ENCODE measurements around the gene IMMT. TPM values are rescaled to one million over a fixed set of nuclear protein-coding genes. Genes with fewer than 3 reads are reported as not detected.

Gene IMMT
- total and polyA plus RNA-seq, 10 donors, result 30.7 to 80.9 (median 66.1) TPM

DNA sequence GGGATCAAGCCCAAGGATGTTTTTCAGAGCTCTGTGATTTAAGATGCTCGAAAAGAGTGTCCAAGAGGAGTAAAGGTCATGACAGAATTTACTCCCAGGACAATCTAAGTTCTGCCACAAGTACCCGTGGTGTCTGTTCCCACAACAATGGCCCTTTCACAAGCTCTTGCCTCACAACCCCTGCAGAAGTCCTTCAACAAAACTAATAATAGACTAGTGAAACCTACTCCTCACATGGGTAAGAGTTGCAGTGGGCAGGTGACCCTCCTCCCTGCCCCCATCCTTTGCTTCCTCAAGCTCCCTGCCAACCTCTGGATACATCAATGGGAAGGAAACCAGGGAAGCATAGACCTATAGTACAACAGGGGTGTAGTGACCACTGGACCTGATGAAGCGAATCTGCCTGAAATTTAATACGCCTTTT, 54.3 kb downstream of the IMMT start:
- Histone ChIP-seq H3K9me3 (no peaks in the 10 kb centered on the region), H3K4me3 (no peak overlapping the region), H3K27ac (no peak overlapping the region), H3K4me1 (peaks cover 0 to 17% (median 0%) of the 10 kb centered on the region in 6 donors), H3K36me3 (peaks cover 7 to 100% (median 96%) of the 10 kb centered on the region in 6 donors), H3K27me3 (replicated peaks in 1 of 7) (no peaks in the 10 kb centered on the region)
- 80 to 85% (median 83%) methylated on average over 4 of the region's 4 CpGs for WGBS, 5 donors
- intact Hi-C loops (cut with DNase I; ENCODE audit: low total_unique reads), result no loop called here
- TF ChIP-seq POLR2A (IDR thresholded peaks at IDR 0.05) (no peak), POLR2AphosphoS5 (IDR thresholded peaks at IDR 0.05) (no peak)
- TF ChIP-seq, protein P1, sequence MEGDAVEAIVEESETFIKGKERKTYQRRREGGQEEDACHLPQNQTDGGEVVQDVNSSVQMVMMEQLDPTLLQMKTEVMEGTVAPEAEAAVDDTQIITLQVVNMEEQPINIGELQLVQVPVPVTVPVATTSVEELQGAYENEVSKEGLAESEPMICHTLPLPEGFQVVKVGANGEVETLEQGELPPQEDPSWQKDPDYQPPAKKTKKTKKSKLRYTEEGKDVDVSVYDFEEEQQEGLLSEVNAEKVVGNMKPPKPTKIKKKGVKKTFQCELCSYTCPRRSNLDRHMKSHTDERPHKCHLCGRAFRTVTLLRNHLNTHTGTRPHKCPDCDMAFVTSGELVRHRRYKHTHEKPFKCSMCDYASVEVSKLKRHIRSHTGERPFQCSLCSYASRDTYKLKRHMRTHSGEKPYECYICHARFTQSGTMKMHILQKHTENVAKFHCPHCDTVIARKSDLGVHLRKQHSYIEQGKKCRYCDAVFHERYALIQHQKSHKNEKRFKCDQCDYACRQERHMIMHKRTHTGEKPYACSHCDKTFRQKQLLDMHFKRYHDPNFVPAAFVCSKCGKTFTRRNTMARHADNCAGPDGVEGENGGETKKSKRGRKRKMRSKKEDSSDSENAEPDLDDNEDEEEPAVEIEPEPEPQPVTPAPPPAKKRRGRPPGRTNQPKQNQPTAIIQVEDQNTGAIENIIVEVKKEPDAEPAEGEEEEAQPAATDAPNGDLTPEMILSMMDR (IDR thresholded peaks at IDR 0.05 in 8 of 11, conservative IDR thresholded peaks at IDR 0.05 in 3 of 11), result no peak
- DNase-seq, result no peak

DNA sequence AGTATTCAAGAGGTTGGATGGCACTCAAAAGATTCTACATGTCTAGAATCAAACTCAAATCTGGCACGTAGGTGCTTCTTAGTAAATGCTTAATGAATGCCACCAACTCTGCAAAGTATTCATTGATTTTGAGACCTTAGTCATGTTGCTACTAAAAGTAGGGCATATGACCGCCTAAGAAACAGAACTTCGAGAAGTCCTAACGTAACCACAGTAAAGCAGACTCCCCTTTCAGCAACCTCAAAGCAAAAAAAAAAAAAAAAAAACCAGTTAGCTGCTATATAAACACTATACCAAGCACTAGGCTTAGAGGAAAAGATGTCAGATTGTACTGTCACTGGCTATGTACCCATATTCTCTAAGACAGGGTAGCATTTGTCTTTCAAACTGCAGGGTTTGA, 55.3 kb downstream of the IMMT start:
- Histone ChIP-seq H3K4me1 (peaks cover 0 to 17% (median 0%) of the 10 kb centered on the region in 6 donors), H3K4me3 (no peak overlapping the region), H3K9me3 (no peaks in the 10 kb centered on the region), H3K27me3 (replicated peaks in 1 of 7) (no peaks in the 10 kb centered on the region), H3K27ac (no peak overlapping the region), H3K36me3 (peaks cover 7 to 100% (median 96%) of the 10 kb centered on the region in 6 donors)
- WGBS, 5 donors, result 74 to 89% (median 83%) methylated on average over 4 of the region's 4 CpGs
- no peak for DNase-seq
- no peak for TF ChIP-seq POLR2AphosphoS5 (IDR thresholded peaks at IDR 0.05)
- no peak for TF ChIP-seq POLR2A (IDR thresholded peaks at IDR 0.05)
- TF ChIP-seq, protein P1 (IDR thresholded peaks at IDR 0.05 in 8 of 11, conservative IDR thresholded peaks at IDR 0.05 in 3 of 11), result no peak
- intact Hi-C loops (cut with DNase I; ENCODE audit: low total_unique reads), result no loop called here

DNA sequence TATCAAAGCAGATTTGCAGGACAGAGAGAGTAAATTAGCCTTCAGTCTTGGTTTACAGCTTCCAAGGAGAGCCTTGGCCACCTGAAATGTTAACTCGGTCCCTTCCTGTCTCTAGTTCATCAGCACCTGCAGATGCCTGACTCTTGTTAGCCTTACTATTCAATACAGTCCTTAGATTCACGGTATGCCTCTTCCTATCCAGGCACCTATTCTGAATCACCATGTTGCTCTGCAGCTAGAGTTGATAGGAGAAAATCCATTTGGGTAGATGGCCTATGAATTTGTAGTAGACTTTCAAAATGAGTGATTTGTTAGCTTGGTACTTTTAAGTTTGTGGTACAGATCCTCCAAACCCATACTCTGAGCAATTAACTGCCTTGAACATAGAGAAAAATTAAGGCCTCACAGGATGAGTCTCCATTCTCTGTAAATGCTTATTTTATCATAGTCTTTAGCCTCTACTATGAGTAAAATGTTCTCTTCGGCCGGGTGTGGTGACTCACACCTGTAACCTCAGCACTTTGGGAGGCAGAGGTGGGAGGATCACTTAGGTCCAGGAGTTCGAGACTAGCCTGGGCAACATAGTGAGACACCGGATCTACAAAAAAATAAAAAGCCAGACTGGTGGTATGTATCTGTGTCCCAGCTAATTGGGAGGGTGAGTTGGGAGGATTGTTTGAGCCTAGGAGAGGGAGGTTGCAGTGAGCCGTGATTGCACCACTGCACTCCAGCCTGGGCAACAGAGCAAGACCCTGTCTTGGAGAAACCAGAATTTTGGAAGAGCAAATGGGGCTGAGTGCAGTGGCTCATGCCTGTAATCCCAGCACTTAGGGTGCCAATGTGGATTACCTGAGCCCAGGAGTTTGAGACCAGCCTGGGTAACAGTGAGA, 56.3 kb downstream of the IMMT start:
- WGBS, 5 donors, result 93 to 98% (median 96%) methylated on average over 7 of the region's 7 CpGs

More for the DNA sequence above, 56.3 kb downstream of the IMMT start:
- DNase-seq, result no peak
- intact Hi-C loops (cut with DNase I; ENCODE audit: low total_unique reads), result no loop called here
- TF ChIP-seq POLR2A (IDR thresholded peaks at IDR 0.05) (no peak), POLR2AphosphoS5 (IDR thresholded peaks at IDR 0.05) (peak in 1 of 3 donors; percentile 13)
- TF ChIP-seq, protein P1 (IDR thresholded peaks at IDR 0.05 in 8 of 11, conservative IDR thresholded peaks at IDR 0.05 in 3 of 11), result no peak
- Histone ChIP-seq H3K4me1 (peaks cover 0 to 17% (median 0%) of the 10 kb centered on the region in 6 donors), H3K27me3 (replicated peaks in 1 of 7) (no peaks in the 10 kb centered on the region), H3K4me3 (no peak overlapping the region), H3K9me3 (no peaks in the 10 kb centered on the region), H3K36me3 (peaks cover 12 to 100% (median 96%) of the 10 kb centered on the region in 6 donors), H3K27ac (no peak overlapping the region)

Data from spleen (tissue), 11 donors.